Endometrial microvascular endothelial cells (primary cell): Measurements from ENCODE around the gene DTNBP1. TPM values are rescaled to one million over a fixed set of nuclear protein-coding genes. Genes with fewer than 3 reads are reported as not detected.

ENCODE experiments used
- in situ Hi-C: cut with HindIII; loops from 2 replicates; pipeline ENCODE4 v1.10.0; 2017; ENCODE audit warnings: low sequenced_read_pairs, low pct_unique_long_range_greater_than_20kb; ENCODE audit errors: inconsistent ontology term
- total RNA-seq: library from RNA; depleted of rRNA; stranded (reverse); fragments of >200 nt; gene quantifications from one replicate; pipeline ENCODE4 v1.2.3, GENCODE V29; 2015; ENCODE audit errors: inconsistent ontology term

Gene DTNBP1
- total RNA-seq, 1 donor from 2014 or later = 2.0 TPM

GRCh38 chr6:15602154-15602553, 60.7 kb downstream of the DTNBP1 start:
- in situ Hi-C loops = no loop called here

GRCh38 chr6:15598273-15598798, 64.5 kb downstream of the DTNBP1 start:
- in situ Hi-C loops = no loop called here

- in situ Hi-C loops = no loop called here
These were observed 66.5 kb downstream of the DTNBP1 start for GRCh38 chr6:15596186-15596896.

GRCh38 chr6:15595461-15596173, 67.2 kb downstream of the DTNBP1 start:
- in situ Hi-C loops = no loop called here

- in situ Hi-C loops = no loop called here
These were observed 68.1 kb downstream of the DTNBP1 start for GRCh38 chr6:15594512-15595259.

- in situ Hi-C loops = no loop called here
These were observed 69.0 kb downstream of the DTNBP1 start for GRCh38 chr6:15593798-15594197.

- in situ Hi-C loops = no loop called here
These were observed 70.2 kb downstream of the DTNBP1 start for GRCh38 chr6:15592610-15593009.

GRCh38 chr6:15588971-15589634, 73.7 kb downstream of the DTNBP1 start:
- in situ Hi-C loops = no loop called here

- in situ Hi-C loops = no loop called here
These were observed 76.3 kb downstream of the DTNBP1 start for GRCh38 chr6:15586503-15586902.

GRCh38 chr6:15585760-15586214, 77.0 kb downstream of the DTNBP1 start:
- in situ Hi-C loops = no loop called here

GRCh38 chr6:15582499-15582898, 80.3 kb downstream of the DTNBP1 start:
- in situ Hi-C loops = no loop called here

GRCh38 chr6:15581751-15582150, 81.1 kb downstream of the DTNBP1 start:
- in situ Hi-C loops = no loop called here

- in situ Hi-C loops = no loop called here
These were observed 82.5 kb downstream of the DTNBP1 start for GRCh38 chr6:15580326-15580725.

- in situ Hi-C loops = no loop called here
These were observed 84.0 kb downstream of the DTNBP1 start for GRCh38 chr6:15578716-15579391.

GRCh38 chr6:15577550-15578171, 85.2 kb downstream of the DTNBP1 start:
- in situ Hi-C loops = no loop called here

GRCh38 chr6:15577106-15577505, 85.7 kb downstream of the DTNBP1 start:
- in situ Hi-C loops = no loop called here

GRCh38 chr6:15575357-15576033, 87.3 kb downstream of the DTNBP1 start:
- in situ Hi-C loops = no loop called here

GRCh38 chr6:15574486-15574885, 88.3 kb downstream of the DTNBP1 start:
- in situ Hi-C loops = no loop called here
